Nucleus accumbens (tissue), 56 donors: ENCODE data around the gene NEDD4L.
"Not testable (repeated sequence)": the region's sequence is repeated elsewhere in the genome, so short reads cannot be mapped to it uniquely, and the experiment has no call there.

Experiments used
- DNase-seq, 56 donors: peaks; one replicate each; lab custom pipeline; 2025; lab: John Stamatoyannopoulos, UW

Gene NEDD4L

DNA sequence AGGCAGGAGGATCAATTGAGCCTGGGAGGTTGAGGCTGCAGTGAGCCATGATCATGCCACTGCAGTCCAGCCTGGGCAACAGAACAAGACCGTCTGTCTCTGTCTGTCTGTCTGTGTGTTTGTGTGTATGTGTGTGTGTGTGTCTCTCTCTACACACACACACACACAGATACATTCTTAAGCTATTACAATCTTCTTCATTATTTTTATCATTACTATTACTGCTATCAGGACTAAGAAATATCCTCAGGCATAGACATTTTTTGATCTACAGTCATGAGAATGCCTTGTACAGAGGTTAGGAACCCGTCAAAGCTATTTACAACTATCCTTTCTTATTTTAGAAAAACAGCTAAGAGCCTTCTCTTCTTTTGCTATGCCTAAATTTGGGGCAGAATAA, 207.4 kb downstream of the NEDD4L start:
- no peak for DNase-seq

DNA sequence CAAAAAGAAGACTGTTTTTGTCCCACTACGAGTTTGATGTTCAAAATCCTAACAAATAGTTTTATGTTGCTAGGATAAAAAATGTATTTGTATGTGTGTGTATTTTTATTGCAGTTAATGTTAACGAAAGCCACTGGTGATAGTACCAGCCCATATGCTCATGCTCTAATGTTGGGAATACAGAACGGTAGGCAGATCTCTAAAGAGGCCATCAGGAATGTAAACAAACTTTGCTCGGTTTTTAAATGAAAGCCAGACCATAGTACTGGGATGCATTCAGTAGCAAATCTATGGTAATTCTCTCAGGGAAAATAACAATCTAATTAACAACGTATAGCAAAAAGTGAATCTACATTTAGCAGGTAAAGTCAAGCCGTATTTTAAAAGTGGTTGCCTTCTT, 208.1 kb downstream of the NEDD4L start:
- no peak for DNase-seq

DNA sequence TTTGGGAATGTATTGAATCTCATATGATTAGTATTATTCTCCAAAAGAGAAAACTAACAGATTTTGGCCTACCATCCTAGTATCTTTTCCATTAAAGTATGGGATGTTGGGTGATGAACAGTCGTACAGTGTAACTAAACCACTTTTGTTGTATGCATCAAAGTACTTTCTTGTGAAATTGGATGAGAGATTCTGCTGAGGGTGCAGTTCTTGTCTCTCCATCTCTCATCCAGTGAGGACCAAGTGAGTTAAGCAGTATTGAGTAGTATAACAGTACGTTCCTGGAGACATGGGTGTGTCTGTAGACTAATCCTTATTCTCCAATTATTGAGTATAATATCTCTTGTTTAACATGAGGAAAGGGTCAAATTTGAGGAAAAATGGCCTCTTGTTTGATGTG, 209.3 kb downstream of the NEDD4L start:
- DNase-seq: no peak

DNA sequence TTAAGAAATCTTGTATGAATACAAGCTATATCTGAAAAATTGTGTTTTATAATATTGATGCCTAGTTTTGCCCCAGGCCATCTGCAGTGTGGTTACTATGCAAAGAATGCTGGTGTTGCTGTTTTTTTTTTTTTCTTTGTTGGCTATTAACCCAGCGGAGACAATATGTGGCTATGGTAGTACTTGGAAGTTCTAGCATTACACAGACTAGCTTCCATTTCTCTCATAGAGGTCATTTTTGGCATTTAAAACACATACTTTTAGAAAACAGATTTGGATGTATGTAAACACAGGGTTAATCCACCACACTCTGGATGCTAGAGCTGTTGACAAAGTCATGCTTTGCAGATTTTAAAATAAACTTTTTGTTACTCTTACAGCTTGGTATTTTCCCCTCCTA, 209.8 kb downstream of the NEDD4L start:
- DNase-seq: no peak

DNA sequence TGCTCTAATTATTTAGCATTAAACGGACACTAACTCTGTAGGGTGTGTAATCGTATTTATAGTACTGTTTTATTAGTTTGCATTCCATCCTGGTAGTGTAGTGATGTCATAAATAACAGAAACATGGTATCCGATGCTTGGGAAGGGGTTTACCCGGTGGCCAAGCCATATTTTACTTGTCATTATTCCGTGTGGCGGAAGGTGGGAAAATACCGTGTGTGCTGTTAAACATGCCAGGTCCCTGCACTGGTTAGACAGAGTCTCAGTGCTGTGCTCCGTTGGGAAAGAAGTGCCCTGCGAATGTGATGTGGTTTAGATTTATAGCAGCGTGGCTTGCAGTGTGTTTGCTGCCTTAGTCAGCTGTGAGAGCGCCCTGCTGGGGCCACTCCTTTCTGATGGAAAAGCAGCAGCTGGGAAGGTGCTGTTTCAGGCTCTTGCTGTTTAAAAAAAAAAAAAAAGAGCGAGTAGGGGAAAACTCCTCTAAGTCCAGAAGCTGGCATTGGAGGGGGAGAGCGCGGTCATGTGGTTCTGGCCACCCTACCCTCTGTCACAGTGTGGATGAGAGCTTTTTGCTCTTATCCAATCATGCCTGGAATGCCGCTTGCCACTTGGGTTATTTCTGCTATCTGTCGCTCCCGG, 211.0 kb downstream of the NEDD4L start:
- DNase-seq: no peak

DNA sequence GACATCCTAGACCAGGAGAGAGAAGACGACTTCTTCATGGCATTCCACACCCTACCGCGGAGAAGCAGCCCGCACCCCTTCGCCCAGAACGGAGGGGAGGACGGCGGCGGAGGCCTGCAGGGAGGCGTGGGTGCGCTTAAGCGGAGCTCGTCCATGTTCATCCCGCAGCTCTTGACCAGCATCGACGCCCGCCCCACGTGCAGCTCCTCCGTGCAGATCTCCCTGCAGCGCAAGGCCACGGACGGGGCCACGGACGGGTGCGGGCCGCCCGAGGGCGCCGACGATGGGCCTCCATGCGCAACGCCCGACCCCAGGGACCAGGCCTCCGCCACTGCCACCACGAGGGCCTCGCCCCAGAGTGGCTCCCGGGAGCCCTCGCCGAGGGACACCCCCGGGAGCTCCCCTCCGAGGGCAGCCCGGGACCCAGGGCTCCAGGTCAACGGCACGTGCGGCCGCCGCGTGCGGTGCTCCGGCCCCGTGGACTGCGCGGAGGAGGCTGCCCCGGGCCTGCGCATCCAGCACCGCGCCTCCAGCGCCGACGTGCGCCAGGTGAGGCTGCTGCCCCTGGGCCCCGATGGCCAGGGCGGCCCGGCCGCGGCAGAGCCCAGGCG, 211.8 kb downstream of the NEDD4L start:
- no peak for DNase-seq

DNA sequence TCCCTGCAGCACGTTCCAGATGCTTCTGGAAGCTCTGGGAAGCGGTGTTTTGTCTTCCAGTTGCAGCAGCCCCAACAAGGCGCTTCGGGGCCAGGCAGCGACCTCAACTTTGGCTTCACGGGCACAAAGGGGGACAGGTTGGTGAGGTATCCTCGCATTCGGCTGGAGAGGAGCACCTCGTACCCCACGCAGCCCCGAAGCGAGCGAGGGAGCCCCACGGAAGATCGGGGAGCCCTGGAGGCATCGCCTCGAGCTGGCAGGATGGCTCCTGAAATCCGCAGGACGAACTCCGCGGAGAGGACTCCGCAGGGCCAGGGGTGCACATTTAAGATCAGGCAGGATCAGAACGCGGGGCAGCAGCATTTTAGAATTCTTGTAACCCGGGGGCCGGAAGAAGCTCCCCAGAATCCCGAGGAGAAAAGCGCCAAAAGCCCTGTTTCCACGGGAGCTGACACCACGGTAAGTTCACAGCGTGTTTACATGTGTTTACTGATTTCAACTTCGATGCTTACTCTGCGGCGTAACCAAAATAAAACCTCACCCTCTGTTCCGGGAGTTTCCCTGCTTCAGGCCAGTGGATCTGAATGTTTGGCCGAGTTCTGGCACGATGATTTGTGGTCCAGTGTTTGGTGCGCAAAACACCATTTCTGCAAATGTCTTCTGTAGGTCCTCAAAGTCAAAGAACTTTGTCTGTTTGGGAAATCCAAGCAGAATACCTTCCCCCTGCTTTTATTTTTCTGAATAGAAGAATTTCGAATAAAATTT, 212.5 kb downstream of the NEDD4L start:
- no peak for DNase-seq

DNA sequence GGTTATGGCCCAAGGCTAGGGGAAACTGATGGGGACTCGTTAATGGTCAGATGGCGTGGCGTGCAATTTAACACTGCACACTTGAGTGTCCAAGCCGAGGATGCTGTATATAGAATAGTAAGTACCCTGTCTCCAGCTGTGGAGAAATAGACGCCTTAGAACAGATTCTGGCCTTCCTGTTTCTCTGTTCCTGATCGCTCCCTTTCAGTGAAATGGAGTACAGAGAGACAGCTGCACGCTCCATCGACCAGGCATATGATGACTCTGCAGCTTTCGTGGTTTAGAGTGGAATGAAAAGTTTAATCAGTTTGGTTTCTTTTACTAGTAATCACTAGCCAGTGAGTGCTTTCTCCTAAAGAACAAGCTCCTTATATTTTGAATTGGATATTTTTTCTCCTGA, 213.4 kb downstream of the NEDD4L start:
- peak in 1 of 56 donors; percentile 9 for DNase-seq

DNA sequence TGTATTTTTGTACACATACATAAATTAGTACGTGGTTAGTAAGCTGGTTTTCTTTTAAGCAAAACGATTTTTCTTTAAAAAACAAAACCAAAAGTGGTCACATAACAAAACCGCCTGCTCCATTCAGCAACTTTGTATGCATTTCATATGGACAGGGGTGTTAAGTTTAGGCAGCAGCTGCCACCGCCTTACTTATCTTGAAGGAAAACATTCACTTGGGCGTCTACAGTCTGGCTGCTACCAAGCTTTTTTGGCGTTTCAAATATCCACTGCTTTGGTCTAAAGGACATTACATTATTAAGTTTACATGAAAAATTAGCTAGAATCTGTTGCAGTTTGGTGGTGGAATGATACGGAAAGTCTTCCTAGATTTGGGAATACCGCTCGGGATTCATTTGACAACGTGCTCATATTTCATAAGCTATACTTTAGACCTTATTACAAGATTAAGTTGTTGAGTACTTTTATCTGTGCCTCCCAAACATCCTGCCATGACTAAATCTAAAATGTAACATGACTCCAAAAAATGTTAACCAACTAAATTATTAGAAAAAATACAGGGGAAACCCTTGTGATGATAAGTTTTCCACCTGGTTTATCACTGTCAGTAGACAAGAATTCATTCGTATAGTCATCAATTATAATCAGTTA, 214.8 kb downstream of the NEDD4L start:
- DNase-seq: no peak

DNA sequence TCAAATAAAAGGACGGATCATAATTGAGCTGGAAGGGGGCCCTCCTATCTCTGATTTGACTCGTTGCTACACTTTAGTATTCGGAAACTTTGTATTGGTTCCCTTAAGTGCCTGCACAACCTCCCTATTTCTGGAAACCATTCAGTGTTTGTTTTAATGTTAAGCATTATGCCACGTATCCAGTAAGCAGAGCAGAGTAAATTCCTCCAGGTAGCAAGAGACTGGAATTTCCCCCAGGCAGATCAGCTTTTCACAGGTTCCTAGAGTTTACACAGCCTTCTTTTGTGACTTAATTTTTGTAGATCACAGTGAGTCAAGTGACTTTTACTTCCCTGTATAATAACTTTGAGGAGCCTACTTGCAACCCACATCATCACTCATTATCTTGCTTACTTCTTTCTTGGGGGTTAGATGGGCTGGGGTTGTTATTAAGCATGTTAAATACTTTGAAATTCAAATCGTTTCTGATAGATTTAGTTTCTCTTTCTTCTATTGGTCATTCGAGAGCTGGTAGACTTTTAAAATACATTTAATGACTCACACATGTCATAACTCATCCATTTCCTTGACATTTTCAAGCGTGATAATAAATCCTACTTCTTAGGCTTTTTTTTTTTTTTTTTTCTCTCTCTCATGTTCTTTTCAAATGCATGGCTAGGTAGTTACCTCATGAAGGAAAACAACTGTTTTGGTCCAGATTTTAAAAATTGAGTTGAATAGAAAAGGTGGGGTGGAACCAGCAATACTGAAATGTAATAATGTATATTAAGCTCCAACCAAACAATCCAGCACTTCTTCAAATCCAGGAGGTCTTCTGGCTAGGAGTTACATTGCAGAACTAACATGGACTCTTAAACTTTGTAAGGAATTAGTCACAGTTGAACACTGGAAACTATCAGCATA, 219.3 kb downstream of the NEDD4L start:
- DNase-seq: no peak

DNA sequence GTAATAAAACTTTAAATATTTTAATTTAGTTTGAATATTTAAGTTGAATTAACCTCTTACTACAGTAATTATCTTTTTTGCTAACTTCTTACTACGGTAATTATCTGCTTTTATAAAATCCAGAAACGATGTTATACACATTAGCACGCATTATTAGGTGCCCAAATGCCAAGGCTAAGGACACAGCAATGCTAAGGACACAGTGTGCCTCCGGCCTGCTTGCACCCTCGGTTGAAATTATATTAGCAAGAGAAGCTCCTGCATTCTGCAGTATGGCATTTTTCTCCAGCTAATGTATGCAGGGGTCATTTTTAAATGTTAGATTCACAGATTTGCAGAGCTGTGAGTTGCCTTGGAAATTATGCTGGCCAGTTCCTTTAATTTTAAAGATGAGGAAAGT, 220.0 kb downstream of the NEDD4L start:
- no peak for DNase-seq

DNA sequence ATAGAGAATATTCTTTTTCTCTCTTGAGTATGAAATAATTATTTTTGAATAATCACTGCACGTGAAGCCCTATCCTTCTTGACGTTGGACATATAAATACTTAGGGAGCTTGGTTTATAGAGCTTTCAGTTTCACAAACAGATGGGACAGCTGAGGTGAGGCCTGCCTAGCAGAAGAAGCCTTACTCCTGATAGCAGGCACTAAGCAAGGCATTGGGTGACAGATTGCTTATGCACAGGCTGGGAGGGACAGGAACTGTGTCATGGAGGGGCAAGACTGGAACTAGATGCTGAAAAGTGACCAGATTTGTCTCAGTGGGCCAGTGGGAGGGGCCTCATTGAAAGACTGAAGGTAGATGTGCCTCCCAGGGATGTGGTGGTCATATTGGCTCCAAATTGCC, 220.8 kb downstream of the NEDD4L start:
- no peak for DNase-seq

DNA sequence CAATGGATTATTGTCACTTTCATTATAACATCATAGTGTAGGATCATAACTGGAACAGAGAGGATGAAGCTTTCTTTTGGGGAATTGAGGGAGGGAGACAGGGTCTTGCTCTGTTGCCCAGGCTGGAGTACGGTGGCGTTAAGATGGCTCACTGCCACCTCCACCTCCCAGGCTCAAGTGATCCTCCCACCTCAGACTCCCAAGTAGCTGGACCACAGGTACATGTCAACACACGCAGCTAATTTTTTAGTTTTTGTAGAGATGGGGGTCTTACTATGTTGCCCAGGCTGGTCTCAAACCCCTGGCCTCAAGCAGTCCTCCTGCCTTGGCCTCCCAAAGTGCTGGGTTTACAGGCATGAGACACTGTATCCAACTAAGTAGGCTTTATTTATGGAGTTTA, 221.5 kb downstream of the NEDD4L start:
- DNase-seq: not testable (repeated sequence)

DNA sequence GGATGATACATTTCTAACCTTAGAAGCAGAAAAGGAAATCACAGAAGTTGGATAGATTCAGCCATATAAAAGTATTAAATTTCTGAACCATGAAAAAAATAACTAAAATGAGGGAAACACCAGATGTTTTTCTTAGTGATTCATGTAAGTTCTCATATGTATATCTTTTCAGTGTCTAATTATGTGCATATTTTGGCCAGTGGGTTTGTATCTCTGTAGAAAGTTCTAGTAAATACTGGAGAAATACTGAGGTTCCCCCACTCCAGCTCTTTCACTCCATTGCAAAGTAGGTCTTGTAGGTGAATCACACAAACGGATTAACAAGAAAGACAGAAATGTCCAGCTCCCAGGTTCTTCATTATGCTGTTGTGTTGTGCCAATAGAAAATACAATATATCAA, 222.3 kb downstream of the NEDD4L start:
- DNase-seq: no peak

DNA sequence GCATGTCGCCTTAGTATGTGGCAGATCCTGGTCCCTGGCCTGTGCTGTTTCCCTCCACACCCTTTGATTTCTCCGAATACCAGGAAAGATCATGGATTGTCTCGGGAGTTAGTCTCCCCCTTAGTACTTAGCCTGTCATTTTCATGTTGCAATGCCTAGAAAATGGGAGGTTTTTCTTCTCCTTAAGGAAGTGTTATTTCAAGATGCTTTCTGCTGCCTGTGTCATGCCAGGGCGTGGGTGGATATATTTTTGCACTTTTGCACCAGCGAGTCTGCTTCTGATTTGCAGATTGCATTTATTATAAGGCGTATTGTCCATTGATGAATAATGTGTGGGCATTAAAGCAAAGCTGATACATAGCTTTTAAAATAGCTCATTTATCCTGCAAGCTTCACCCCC, 223.5 kb downstream of the NEDD4L start:
- DNase-seq: peak in 28 of 56 donors; percentile 3 to 80 (median 45)

DNA sequence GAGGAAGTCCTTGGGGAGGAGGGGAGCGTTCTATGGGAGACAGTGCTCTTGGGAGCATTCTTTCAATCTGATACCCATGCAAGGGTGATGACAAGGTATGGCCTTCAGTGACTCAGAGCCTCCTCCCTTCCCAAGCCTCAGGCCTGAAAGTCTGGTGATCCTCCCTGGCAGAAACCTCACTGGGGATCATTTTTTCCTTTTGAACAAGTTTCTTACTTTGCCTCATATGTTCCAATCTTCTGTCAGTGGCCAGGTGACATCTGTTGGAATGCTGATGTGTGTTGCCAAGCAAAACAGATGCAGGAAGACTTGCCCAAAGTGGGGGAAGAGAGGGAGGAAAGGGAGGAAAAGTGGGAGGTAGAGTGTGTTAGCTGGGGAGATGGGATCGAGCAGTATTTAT, 224.8 kb downstream of the NEDD4L start:
- no peak for DNase-seq

DNA sequence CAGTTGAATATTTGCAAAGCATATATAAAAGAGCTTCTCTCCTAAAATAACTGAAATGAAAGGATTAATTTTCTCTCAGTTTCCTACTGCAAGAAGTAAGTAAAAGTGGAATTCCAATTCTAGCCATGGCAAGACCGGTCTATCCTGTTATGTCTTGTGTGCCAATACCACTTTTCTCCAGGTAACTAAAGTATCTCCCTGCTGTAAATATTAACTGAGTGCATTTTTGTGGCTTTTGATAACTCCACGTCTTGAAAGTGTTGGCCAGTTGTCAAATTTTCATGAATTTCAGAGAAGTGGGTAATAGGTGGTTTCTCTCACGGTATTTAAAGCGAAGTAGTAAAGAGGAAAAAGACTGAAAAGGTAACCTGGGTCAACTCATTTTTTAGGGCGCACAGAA, 225.9 kb downstream of the NEDD4L start:
- no peak for DNase-seq

DNA sequence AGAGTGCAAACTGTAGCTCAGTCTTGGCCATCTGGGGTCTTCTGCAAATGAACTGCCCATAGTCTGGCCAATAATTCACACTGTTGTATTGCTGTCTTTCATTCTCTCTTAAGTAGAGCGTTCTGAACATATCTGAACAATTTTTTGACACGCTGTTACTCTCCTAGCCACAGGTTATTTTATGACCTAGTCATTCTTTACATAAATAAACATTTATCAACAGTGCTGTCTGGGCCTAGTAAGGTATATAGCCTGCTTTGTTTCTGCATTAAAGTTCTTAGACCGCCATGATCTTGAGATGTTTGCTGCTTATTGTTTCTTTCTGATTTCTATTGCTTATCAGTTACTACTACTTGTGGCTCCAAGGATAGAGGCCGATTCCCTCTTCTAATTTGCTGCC, 226.4 kb downstream of the NEDD4L start:
- no peak for DNase-seq

DNA sequence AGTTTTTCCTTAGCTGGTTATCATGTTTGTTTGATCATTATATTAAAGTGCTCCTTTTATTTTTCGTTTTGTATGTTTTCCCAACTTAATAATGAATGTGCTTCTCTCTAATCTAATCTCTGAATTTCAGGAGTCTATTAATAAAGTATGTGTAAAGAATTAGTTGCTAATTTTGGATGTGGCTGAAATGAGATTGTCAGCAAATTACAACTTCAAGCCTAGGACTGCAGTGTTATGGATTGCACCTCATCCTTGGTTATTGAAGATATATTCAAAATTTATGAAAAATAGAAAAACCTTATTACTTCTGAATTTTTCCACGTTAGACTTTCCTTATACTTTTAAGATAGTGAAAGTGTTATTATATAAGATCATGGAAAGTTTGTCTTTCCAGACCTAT, 227.7 kb downstream of the NEDD4L start:
- no peak for DNase-seq

DNA sequence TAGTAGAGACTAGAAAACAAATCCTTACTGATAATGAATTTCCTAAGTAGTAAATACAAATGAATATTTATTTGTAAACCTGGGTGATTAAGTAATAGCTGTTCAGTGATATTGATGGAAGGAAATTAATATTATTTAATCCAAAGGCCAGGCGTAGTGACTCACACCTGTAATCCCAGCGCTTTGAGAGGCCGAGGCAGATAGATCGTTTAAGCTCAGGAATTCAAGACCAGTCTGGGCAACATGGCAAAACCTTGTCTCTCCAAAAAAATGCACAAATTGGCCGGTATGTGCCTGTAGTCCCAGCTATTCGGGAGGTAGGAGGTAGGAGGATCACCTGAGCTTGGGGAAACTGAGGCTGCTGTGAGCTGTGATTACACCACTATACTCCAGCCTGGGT, 228.2 kb downstream of the NEDD4L start:
- no peak for DNase-seq
